LNCaP clone FGC (cell line): ENCODE results near the gene GOLGA1.

Experiments
- DNase-seq: peaks from one replicate; pipeline ENCODE4 v3.0.0-alpha.2; 2011; ENCODE audit warnings: low read depth
- H3K4me3 ChIP-seq: 2 replicates; pipeline ENCODE4 v1.5.1; 2011; ENCODE audit warnings: mild to moderate bottlenecking, low read depth, low read length, control low read depth
- TF ChIP-seq, protein P1 (sequence below): IDR thresholded peaks from 2 replicates; pipeline ENCODE4 v1.5.1; 2012; ENCODE audit warnings: mild to moderate bottlenecking; ENCODE audit not compliant: control insufficient read depth, insufficient read depth; ENCODE audit errors: extremely low read depth

GOLGA1 gene

DNA sequence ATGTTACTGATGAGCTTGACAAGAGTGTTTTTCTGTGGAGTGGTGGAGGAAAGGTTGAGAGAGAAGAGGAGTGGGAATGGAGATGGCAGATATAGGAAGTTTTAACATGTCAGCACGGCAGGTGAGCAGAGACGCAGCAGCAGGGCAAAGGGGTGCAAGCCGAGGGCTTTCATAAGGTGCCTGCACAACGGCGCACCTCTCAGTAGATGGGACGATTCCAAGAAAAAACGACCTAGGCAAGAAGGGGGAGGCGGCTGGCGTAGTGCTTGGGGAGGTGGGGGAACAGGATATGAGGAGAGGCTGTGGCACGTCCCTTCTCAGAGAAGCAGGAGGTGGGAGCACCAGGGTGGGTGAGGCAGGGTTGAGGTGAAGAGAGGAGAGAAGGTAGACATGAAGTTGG, 54.4 kb downstream of the GOLGA1 start:
- TF ChIP-seq, protein P1, sequence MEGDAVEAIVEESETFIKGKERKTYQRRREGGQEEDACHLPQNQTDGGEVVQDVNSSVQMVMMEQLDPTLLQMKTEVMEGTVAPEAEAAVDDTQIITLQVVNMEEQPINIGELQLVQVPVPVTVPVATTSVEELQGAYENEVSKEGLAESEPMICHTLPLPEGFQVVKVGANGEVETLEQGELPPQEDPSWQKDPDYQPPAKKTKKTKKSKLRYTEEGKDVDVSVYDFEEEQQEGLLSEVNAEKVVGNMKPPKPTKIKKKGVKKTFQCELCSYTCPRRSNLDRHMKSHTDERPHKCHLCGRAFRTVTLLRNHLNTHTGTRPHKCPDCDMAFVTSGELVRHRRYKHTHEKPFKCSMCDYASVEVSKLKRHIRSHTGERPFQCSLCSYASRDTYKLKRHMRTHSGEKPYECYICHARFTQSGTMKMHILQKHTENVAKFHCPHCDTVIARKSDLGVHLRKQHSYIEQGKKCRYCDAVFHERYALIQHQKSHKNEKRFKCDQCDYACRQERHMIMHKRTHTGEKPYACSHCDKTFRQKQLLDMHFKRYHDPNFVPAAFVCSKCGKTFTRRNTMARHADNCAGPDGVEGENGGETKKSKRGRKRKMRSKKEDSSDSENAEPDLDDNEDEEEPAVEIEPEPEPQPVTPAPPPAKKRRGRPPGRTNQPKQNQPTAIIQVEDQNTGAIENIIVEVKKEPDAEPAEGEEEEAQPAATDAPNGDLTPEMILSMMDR, result no peak
- no peak overlapping the region for H3K4me3 ChIP-seq
- no peak for DNase-seq

DNA sequence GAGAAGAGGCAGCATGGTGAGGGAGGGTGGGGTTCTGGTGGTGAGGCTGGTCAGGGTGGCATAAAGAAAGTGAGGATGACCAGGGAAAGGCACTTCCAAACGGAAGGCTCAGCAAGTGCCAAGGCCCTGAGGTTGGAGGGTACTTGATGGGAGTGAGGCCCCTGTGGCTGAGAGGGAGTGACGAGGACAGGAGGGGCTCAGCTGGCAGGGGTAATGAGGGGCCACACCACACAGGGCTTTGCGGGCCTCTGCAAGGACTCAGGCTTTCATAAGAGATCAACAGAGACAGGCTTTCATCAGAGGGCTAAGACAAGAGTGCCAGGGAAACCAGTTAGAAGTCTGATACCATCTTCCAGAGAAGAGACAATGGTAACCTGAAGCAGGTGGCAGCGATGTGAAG, 55.3 kb downstream of the GOLGA1 start:
- DNase-seq, result no peak
- TF ChIP-seq, protein P1, result no peak
- no peak overlapping the region for H3K4me3 ChIP-seq

DNA sequence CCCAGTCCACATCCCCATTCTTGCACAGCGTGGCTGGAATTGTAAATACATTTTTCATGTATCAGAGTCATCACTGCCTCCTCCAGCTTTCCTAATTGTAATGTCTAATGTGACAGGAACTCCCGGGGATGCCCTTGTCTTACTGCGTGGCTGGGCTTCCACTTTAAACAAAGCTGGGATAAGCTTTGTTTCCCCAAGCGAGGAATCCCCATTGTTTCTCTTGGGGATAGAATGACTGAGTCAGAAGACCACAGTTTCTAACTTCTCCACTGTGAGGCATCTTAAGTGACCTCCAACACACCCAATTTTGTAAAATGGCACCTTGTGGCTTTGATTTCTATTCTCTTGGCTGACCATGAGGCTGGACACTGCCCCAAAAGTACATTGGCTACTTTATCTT, 56.5 kb downstream of the GOLGA1 start:
- DNase-seq, result no peak
- TF ChIP-seq, protein P1, result no peak

DNA sequence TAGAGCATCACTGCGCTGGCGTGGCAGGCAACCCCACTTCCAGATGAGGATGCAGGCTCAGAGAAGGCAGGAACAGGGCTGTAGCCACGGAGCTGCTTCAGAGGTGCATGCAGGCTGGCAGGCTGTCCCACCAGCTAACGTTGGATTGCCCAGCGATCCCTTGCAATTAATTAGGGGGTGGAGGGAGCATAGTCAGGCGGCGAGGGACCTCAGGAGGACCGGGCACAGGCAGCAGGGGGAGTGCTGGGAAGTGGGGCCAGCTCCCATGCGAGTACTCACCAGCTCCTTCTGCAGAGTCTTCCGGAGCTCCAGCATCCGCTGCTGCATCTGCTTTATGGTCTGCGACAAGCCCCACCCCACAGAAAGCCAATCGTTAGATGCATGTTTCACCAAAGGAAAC, 58.7 kb downstream of the GOLGA1 start:
- no peak overlapping the region for H3K4me3 ChIP-seq
- TF ChIP-seq, protein P1, result no peak
- DNase-seq, result no peak

More for the DNA sequence above, 56.5 kb downstream of the GOLGA1 start:
- H3K4me3 ChIP-seq, result no peak overlapping the region

DNA sequence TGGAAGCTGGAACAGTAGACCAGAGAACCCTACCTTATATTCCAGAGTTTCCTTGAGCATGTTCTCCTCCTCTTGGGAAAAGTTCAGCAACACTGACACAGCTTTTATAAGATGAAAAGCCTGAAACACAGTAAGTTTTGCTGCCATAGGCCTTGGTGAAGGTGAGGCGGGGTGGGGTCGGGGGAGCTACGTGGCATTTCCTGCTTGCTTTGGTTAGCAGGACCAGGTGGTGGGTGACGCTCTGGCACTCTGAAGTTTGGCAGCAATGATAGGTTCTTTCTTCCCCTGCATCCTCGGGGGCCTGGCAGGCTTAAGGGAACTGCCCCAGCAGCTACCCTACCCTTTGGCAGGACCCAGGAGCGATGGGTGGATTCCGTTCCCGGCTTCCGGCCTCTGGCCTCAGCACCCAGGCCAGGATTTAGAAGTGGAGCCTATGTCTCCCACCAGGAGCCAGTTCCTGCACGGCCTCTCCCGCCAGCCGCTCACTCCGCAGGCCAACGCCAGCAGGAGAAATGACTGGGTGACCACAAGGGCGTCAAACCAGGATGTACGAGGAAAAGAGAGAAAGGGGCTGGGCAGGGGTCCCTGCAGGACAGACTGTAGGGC, 59.6 kb downstream of the GOLGA1 start:
- no peak overlapping the region for H3K4me3 ChIP-seq
- TF ChIP-seq, protein P1, result no peak
- DNase-seq, result no peak

DNA sequence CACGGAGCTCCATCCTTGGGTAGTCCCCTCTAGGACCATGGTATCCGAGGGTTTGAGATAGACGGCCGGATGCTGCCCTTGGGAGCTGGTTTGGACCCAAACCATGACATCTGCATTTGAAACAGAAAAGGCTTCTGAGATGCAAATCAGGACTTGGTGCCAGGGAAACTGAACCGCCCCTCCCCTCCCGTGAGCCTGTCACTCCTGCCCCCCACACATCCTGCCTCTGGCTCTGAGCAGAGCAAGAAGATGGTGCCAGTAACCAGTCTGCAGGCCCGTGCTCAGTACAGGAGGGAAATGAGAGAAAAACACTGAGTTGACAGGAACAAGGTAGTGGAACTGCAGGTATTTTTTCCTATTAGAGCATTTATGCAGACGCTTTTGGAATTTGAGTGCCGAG, 60.4 kb downstream of the GOLGA1 start:
- TF ChIP-seq, protein P1, result no peak
- no peak for DNase-seq
- H3K4me3 ChIP-seq, result no peak overlapping the region

DNA sequence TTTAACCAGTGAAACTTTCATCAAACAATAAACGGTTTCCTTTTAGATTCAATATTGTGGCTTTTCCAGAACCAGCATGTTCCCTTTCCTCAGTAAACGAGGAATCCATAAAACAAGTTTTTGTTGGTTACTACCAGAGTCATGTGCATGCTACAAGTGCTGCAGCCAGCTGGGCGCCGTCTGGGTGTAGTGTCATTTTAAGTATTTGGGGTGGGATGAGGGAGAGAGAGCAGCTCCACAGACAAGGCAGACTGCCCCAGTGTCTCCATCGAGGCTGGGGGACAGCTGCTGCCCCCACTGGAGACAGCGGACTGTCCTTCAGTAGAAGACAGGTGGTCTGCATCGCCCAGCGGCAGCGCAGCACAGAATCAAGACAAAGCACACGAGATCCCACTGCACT, 61.7 kb downstream of the GOLGA1 start:
- TF ChIP-seq, protein P1, result no peak
- DNase-seq, result no peak
- H3K4me3 ChIP-seq, result no peak overlapping the region
